GM23248 (cell line): Measurements from ENCODE around the gene KIAA1671. TPM values are rescaled to one million over a fixed set of nuclear protein-coding genes. Genes with fewer than 3 reads are reported as not detected.

Experiments
- DNase-seq: peaks from one replicate; pipeline ENCODE4 v3.0.0-alpha.2; 2015
- H2AFZ ChIP-seq: fragments of 200-600 bp; sonication (generic); 2 replicates; pipeline ENCODE4 v1.6.1; 2016; ENCODE audit warnings: antibody characterized with exemption
- H3F3A ChIP-seq: fragments of 200-600 bp; sonication (generic); 2 replicates; pipeline ENCODE4 v1.6.1; 2016; ENCODE audit warnings: mild to moderate bottlenecking, antibody characterized with exemption, mixed run types; ENCODE audit not compliant: insufficient read depth
- H3K27ac ChIP-seq: fragments of 200-600 bp; sonication (generic); 2 replicates; pipeline ENCODE4 v1.5.1; 2016; ENCODE audit warnings: mild to moderate bottlenecking
- H3K27me3 ChIP-seq: fragments of 200-600 bp; sonication (generic); replicated peaks from 2 replicates; pipeline ENCODE4 v1.6.1; 2016; ENCODE audit warnings: mild to moderate bottlenecking; ENCODE audit not compliant: insufficient read depth
- H3K36me3 ChIP-seq: fragments of 200-600 bp; sonication (generic); 2 replicates; pipeline ENCODE4 v1.6.1; 2016; ENCODE audit warnings: low read depth, mild to moderate bottlenecking
- H3K4me1 ChIP-seq: fragments of 200-600 bp; sonication (generic); 2 replicates; pipeline ENCODE4 v1.6.1; 2016; ENCODE audit warnings: mild to moderate bottlenecking; ENCODE audit not compliant: insufficient read depth
- H3K4me2 ChIP-seq: fragments of 200-600 bp; sonication (generic); one replicate; pipeline ENCODE4 v1.6.1; 2016; ENCODE audit warnings: mild to moderate bottlenecking; ENCODE audit not compliant: unreplicated experiment
- H3K4me3 ChIP-seq: fragments of 200-600 bp; sonication (generic); 2 replicates; pipeline ENCODE4 v1.5.1; 2016; ENCODE audit warnings: mild to moderate bottlenecking
- H3K79me2 ChIP-seq: fragments of 200-600 bp; sonication (generic); 2 replicates; pipeline ENCODE4 v1.6.1; 2016; ENCODE audit warnings: mild to moderate bottlenecking; ENCODE audit not compliant: insufficient read depth
- H3K9ac ChIP-seq: fragments of 200-600 bp; sonication (generic); 2 replicates; pipeline ENCODE4 v1.6.1; 2016; ENCODE audit warnings: mild to moderate bottlenecking
- H3K9me2 ChIP-seq: fragments of 200-600 bp; sonication (generic); 2 replicates; pipeline ENCODE4 v1.6.1; 2016; ENCODE audit warnings: mixed run types, mild to moderate bottlenecking, moderate library complexity; ENCODE audit not compliant: insufficient read depth
- H3K9me3 ChIP-seq: fragments of 200-600 bp; sonication (generic); one replicate; pipeline ENCODE4 v1.6.1; 2017; ENCODE audit warnings: low read depth
- H4K20me1 ChIP-seq: fragments of 200-600 bp; sonication (generic); 2 replicates; pipeline ENCODE4 v1.6.0; 2016; ENCODE audit not compliant: insufficient read depth
- EZH2 ChIP-seq: fragments of 200-600 bp; sonication (generic); IDR thresholded peaks from 2 replicates; pipeline ENCODE4 v1.6.1; 2018; ENCODE audit warnings: antibody characterized with exemption, mild to moderate bottlenecking; ENCODE audit not compliant: insufficient read depth, poor library complexity, severe bottlenecking
- EZH2phosphoT487 ChIP-seq: fragments of 200-600 bp; sonication (generic); IDR thresholded peaks from 2 replicates; pipeline ENCODE4 v1.6.1; 2018; ENCODE audit warnings: antibody characterized with exemption, moderate library complexity, mild to moderate bottlenecking, low read depth; ENCODE audit not compliant: insufficient read depth
- WGBS, 2 experiments: methylation state at CpG; one replicate each; pipeline ENCODE4 v1.1.6; 2015 to 2017; ENCODE audit warnings: low lambda C conversion rate in 2 of 2, low coverage in 1 of 2; ENCODE audit errors: missing lambda C conversion rate in 2 of 2; 5-methylcytosine and 5-hydroxymethylcytosine counted together
- in situ Hi-C: fragments of 300-500 bp; cut with MboI; formaldehyde crosslinking; loops from 2 replicates; pipeline ENCODE4 v1.15.0; 2020
- polyA plus RNA-seq: library from polyadenylated mRNA; unstranded; fragments of >200 nt; fragmentation: Nextera tagmentation; extraction: Ambion mirVana; gene quantifications from 2 replicates; pipeline ENCODE4 v1.2.1, GENCODE V29; 2016
- total RNA-seq: library from RNA; depleted of rRNA; stranded (reverse); fragments of >200 nt; shearing (Covaris generic); gene quantifications from 2 replicates; pipeline ENCODE4 v1.2.3, GENCODE V29; 2014

Gene KIAA1671
- total and polyA plus RNA-seq, 2 experiments from 2014 or later = 0.25 to 0.76 TPM

DNA sequence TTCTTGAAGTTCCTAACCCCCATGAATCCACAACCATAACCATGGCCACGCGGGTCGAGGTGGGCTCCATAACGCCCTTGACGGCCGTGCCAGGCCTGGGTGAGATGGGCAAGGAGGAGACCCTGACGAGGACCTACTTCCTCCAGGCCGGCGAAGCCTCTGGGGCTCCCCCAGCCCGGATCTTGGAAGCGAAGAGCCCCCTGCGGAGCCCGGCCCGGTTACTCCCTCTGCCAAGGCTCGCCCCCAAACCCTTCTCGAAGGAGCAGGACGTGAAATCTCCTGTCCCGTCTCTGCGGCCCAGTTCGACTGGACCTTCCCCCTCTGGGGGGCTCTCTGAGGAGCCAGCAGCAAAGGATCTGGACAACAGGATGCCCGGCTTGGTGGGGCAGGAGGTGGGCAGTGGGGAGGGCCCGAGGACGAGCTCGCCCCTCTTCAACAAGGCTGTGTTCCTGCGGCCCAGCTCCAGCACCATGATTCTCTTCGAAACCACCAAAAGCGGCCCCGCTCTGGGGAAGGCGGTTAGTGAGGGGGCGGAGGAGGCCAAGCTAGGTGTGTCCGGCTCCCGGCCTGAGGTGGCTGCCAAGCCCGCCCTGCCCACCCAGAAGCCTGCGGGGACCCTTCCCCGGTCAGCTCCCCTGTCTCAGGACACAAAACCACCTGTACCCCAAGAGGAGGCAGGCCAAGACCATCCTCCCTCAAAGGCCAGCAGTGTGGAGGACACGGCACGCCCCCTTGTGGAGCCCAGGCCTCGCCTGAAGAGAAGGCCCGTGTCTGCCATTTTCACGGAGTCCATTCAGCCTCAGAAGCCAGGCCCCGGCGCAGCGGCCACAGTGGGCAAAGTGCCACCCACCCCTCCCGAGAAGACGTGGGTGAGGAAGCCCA is 75.7 kb downstream of the KIAA1671 start:
- no peak for TF ChIP-seq EZH2phosphoT487
- no peak for TF ChIP-seq EZH2
- Histone ChIP-seq H3K4me3 (no peak overlapping the region), H4K20me1 (no peaks in the 10 kb centered on the region), H3K79me2 (no peaks in the 10 kb centered on the region), H3K36me3 (no peaks in the 10 kb centered on the region), H3K27ac (no peak overlapping the region), H3K27me3 (no peaks in the 10 kb centered on the region), H2AFZ (no peak overlapping the region), H3K4me1 (peaks cover 13% of the 10 kb centered on the region), H3K9me3 (no peaks in the 10 kb centered on the region), H3K4me2 (no peak overlapping the region), H3K9ac (no peak overlapping the region), H3F3A (no peaks in the 10 kb centered on the region), H3K9me2 (no peaks in the 10 kb centered on the region)
- peak; percentile 35 for DNase-seq
- in situ Hi-C loops = no loop called here
- 81 to 87% methylated on average over 41 to 45 of the region's 45 CpGs for WGBS, 2 experiments

DNA sequence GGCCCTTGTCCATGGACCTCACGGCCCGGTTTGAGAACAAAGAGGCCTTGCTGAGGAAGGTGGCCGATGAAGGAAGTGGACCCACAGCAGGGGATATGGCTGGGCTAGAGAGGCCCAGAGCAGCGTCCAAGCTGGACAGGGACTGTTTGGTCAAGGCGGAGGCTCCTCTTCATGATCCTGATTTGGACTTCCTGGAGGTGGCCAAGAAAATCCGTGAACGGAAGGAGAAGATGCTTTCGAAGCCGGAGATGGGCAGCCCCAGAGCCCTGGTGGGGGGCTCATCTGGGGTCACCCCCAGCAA is 76.3 kb downstream of the KIAA1671 start:
- Histone ChIP-seq H4K20me1 (no peaks in the 10 kb centered on the region), H2AFZ (no peak overlapping the region), H3K4me2 (no peak overlapping the region), H3K4me3 (no peak overlapping the region), H3K36me3 (no peaks in the 10 kb centered on the region), H3K4me1 (peaks cover 13% of the 10 kb centered on the region), H3K27me3 (no peaks in the 10 kb centered on the region), H3K27ac (no peak overlapping the region), H3F3A (no peaks in the 10 kb centered on the region), H3K9me3 (no peaks in the 10 kb centered on the region), H3K9ac (no peak overlapping the region), H3K9me2 (no peaks in the 10 kb centered on the region), H3K79me2 (no peaks in the 10 kb centered on the region)
- WGBS, 2 experiments = 81 to 88% methylated on average over 9 of the region's 9 CpGs
- in situ Hi-C loops = no loop called here
- DNase-seq = no peak
- no peak for TF ChIP-seq EZH2

DNA sequence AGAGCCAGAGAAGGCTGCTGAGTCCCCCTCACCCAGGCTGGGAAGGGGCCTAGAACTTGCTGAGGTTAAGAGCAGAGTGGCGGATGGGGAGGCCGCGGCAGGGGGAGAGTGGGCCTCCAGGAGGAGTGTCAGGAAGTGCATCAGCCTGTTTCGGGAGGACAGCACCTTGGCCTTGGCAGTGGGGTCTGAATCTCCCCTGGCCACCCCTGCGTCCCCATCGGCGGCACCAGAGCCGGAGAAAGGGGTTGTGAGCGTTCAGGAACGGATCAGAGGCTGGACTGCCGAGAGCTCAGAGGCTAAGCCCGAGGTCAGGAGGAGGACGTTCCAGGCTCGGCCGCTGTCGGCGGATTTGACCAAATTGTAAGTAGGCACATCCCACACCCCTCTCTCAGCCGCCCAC is 76.7 kb downstream of the KIAA1671 start:
- H4K20me1 ChIP-seq = no peaks in the 10 kb centered on the region
- no peaks in the 10 kb centered on the region for H3K36me3 ChIP-seq
- no peak for DNase-seq
- H3K4me1 ChIP-seq = peaks cover 13% of the 10 kb centered on the region
- in situ Hi-C loops = no loop called here
- H2AFZ ChIP-seq = no peak overlapping the region
- H3F3A ChIP-seq = no peaks in the 10 kb centered on the region
- no peak overlapping the region for H3K4me3 ChIP-seq
- no peak for TF ChIP-seq EZH2phosphoT487
- TF ChIP-seq EZH2 = no peak
- H3K27me3 ChIP-seq = no peaks in the 10 kb centered on the region
- H3K27ac ChIP-seq = no peak overlapping the region
- no peak overlapping the region for H3K4me2 ChIP-seq
- no peaks in the 10 kb centered on the region for H3K9me2 ChIP-seq
- 86% methylated on average over 12 to 18 of the region's 18 CpGs for WGBS, 2 experiments
- no peaks in the 10 kb centered on the region for H3K9me3 ChIP-seq
- H3K79me2 ChIP-seq = no peaks in the 10 kb centered on the region
- H3K9ac ChIP-seq = no peak overlapping the region

DNA sequence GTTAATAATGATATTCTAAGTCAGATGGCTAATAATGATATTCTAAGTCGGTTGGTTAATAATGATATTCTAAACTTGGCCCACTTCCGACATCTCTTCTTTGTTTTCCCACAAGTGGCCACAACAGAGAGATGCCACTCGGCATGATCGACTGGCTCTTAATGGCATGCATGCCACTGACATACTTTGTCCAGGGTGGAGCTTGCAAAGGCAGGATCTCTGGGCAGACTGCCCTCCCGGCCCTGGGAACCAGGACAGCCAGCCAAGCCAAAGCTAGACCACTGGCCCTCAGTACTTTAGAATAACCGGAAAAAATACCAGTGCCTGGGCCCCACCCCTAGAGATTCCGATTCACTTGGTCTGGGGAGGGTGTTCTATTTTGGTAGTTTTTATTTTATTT is 78.1 kb downstream of the KIAA1671 start:
- Histone ChIP-seq H3K27ac (no peak overlapping the region), H3K4me3 (no peak overlapping the region), H3K36me3 (no peaks in the 10 kb centered on the region), H3K4me2 (no peak overlapping the region), H3K79me2 (no peaks in the 10 kb centered on the region), H3K27me3 (no peaks in the 10 kb centered on the region), H3K4me1 (peaks cover 12% of the 10 kb centered on the region), H3K9ac (no peak overlapping the region), H2AFZ (no peak overlapping the region), H3K9me3 (no peaks in the 10 kb centered on the region), H3K9me2 (no peaks in the 10 kb centered on the region), H3F3A (no peaks in the 10 kb centered on the region), H4K20me1 (no peaks in the 10 kb centered on the region)
- 54 to 55% methylated on average over 7 of the region's 7 CpGs for WGBS, 2 experiments
- TF ChIP-seq EZH2 (no peak), EZH2phosphoT487 (no peak)
- in situ Hi-C loops = no loop called here
- peak; percentile 20 for DNase-seq
